Stimulated activated CD8-positive, alpha-beta memory T cell treated with anti-CD3 and anti-CD28 coated beads, Interleukin-7, amount 100 ng/mL, for 24 hours (primary cell): Measurements from ENCODE around the gene ZBTB43.
A peak's percentile ranks its signal among the peaks of the same experiment; 100 is the strongest.
"Not testable (repeated sequence)": the region's sequence is repeated elsewhere in the genome, so short reads cannot be mapped to it uniquely, and the experiment has no call there.

Source experiments
- DNase-seq: peaks from one replicate; pipeline ENCODE4 v3.0.0-alpha.2; 2020; ENCODE audit warnings: low read depth

Gene ZBTB43

DNA sequence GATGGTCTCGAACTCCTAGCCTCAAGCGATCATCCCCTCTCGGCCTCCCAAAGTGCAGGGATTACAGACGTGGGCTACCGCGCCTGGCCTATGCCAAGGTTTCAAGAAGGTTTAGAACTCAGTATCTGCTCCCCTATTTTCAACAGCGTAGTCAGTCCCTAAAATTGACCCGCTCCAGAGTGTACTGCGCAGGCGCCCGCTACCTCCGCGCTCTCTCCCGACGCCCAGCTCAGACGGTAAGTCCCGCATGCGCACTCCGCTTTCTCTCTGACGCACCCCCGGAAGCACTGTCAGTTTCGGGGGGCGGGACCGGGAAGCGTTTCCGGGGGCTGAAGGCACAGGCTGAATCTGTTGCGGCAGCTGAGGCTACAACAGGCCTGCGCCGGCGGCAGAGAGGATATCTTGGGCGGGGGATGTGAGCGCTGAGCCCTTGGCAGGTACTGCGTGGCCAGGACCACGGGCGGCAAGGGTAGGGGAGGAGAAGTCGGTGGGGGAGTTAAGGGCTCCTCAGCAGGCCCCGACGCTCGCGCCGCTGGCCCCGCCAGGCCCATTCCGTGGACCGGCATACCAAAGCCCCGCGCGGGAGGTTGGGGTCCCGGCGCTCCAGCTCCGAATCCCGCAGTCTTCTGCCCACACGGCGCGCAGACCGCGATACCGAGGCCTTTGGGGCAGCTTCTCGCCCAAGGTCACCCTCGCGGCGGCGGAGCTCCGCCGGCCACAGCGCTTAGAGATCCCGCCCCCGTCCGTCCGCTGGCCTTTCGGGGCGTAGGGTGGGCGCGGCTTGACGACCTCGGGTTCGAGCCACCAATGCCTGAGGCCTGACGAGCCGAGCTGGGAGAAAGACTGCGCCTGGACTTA lies at the start of gene ZBTB43:
Gene ZBTB43 (plus strand): TSS at position 345 of the 858 bp plus-strand sequence. CDS start 27,470 bp downstream, outside the sequence.
- peak; percentile 97 for DNase-seq

- DNase-seq: no peak
Measured at GRCh38 chr9:126755317-126755875, 49.4 kb upstream of the ZBTB43 start.

- DNase-seq: no peak
Measured at GRCh38 chr9:126756238-126756637, 48.6 kb upstream of the ZBTB43 start.

DNA sequence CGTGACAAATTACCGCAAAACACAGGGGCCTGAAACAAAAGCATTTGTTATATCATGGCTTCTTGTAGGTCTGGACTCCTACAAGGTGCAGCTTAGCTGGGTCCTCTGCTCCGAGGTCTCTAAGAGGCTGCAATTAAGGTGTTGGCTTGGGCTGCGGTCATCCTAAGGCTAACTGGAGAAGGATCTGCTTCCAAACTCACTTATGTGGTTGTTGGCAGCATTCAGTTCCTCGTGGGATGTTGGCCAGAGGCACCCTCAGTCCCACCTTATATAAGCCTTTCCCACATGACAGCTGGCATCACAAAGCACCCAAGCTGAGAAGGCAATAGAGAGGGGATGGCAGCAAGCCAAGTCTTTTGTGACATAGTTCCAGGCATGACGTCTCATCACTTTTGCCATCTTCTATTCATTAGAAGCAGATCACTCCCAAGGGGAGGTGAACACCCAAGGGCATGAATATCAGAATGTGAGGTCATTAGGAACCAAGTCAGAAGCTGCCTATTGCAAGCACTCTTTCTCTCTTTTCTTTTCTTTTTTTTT lies 47.9 kb upstream of the ZBTB43 start:
- no peak for DNase-seq

DNA sequence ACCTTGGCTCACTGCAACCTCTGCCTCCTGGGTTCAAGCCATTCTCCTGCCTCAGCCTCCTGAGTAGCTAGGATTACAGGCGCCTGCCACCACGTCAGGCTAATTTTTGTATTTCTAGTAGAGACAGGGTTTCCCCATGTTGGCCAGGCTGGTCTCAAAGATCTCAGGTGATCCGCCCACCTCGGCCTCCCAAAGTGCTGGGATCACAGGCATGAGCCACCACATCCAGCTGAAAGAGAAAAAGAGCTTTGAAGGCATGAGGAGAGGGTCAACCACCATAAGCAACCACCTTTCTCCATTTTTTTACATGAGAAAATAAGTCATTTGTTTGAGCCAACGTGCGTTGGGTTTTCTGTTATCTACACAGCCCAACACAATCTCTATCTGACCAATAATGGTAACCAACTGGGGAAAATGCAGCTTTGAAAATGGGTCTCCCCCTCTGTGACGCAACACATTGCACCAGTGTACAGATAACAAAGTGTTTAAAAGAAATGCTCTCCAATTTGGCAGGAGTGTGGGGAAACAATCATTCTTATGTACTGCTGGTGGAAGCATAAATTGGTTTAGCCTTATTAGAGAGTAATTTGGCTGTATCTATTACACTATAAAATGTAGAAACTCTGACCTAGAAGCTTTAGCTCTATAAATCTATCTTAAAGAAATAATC lies 45.8 kb upstream of the ZBTB43 start:
- no peak for DNase-seq

GRCh38 chr9:126761274-126761673 lies 43.6 kb upstream of the ZBTB43 start:
- no peak for DNase-seq

DNA sequence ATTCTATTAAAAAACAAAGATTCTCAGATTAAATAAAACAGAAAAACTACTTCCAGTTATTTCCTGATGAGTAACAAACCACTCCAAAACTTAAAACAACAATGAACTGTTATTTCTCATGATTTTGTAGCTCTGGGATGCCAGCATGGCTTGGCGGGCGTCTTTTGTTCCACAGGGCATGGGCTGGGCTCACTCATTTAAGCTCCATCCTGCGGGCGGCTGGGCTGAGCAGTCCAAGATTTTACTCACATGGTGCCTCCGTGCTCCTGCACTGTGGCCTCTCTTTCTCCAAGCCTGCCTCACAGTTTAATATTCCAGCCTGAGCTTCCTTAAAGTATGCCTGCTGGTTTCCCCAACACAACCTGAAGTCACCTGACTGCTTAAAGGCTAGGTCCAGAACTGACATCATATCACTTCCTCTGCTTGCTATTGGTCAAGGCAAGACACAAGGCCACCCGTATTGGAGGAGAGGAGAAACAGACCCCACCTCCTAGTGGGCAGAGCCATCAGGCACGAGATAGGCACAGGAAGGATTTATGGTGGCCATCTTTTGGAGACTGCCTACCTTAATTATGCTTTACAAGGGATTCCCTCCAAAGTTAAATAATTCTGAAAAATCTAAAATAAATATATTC lies 41.6 kb upstream of the ZBTB43 start:
- DNase-seq: no peak

DNA sequence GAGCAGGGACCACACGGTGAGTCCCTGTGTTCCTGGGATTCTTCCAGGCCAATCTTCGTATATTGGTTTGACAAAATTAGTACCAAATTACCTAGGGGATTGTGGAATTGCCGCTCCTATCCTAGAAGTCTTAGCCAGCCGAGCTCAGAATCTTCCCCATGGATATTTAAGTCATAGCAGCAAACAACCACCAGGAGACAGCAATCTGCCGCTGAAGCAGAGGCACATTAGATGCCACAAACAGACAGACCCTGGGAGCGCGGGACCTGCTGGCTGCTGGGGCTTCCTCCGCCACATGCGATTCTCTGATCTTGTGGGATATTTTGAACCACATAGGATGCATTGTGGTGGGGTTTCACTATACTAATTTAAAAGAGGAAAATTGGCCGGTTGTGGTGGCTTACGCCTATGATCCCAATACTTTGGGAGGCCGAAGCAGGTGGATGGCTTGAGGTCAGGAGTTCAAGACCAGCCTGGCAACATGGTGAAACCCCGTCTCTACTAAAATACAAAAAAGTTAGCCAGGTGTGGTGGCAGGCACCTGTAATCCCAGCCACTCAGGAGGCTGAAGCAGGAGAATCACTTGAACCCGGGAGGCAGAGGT lies 31.7 kb upstream of the ZBTB43 start:
- DNase-seq: no peak

DNA sequence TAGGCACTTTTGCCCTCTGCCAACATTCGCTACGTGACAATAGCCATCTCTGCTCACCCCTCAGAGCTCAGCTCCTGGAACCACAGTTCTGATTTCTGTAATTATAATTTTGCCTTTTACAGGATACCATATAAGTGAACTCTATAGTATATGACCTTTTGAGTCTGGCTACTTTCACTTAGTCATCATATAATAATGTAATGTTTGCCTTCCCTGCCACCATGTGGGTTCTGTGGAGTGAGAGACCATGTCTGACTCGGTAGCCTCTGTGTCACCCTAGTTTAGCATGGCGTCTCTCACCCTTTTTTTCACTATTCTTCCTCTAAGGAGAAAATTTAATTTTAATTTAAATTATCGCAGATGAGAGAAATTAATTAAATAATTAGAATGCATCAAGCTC lies 28.9 kb upstream of the ZBTB43 start:
- DNase-seq: no peak

DNA sequence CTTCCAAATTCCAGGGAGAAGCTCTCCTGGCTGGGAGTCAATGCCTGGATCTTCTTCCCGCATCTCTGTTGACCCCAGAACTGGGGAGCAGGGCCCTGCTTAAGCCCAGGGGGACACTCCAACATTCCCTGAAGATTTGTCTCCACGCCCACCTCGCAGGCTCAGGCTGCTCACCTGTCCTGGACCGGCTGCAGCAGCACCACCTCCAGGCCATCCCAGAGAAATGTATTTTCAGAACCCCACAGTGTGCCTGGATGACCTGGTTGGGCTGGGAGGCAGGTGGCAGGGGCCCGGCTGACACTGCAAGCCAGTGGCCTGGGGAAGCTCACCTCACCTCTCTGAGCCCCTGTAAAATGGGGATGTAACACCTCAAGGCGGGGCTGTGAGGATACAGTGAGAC lies 27.1 kb upstream of the ZBTB43 start:
- no peak for DNase-seq

DNA sequence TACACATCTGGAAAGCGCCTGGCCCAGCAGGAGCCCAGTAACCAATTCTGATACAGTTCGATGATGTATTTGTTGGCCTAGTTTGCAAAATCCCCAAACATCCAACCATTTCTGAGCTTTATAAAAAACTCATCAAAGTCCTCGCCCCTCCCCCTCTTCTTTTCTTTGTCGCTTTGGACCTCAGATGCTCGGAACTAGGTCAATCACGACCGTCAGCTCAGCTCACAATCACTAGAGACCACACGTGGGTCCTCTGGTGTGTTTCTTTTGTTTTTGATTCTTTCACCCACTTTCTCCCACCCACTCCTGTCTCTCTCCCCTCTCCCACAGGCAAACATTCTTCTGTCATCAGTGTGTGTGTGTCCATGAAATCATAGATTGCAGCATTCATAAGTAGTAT lies 26.7 kb upstream of the ZBTB43 start:
- DNase-seq: no peak

DNA sequence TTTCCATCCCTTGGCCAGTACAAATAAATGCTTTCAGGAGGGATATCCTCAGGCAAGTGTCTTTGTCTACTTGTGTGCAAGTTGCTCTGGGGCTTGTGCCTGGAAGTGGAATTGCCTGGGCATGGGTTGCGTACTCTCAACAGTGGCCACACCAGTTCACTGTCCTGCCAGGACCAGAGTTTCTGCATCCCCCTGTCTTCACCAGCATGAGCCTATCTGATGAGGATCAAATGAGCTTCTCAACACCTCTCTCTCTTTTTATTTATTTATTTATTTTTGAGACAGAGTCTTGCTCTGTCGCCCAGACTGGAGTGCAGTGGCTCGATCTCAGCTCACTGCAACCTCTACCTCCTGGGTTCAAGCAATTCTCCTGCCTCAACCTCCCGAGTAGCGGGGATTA lies 26.1 kb upstream of the ZBTB43 start:
- DNase-seq: not testable (repeated sequence)

DNA sequence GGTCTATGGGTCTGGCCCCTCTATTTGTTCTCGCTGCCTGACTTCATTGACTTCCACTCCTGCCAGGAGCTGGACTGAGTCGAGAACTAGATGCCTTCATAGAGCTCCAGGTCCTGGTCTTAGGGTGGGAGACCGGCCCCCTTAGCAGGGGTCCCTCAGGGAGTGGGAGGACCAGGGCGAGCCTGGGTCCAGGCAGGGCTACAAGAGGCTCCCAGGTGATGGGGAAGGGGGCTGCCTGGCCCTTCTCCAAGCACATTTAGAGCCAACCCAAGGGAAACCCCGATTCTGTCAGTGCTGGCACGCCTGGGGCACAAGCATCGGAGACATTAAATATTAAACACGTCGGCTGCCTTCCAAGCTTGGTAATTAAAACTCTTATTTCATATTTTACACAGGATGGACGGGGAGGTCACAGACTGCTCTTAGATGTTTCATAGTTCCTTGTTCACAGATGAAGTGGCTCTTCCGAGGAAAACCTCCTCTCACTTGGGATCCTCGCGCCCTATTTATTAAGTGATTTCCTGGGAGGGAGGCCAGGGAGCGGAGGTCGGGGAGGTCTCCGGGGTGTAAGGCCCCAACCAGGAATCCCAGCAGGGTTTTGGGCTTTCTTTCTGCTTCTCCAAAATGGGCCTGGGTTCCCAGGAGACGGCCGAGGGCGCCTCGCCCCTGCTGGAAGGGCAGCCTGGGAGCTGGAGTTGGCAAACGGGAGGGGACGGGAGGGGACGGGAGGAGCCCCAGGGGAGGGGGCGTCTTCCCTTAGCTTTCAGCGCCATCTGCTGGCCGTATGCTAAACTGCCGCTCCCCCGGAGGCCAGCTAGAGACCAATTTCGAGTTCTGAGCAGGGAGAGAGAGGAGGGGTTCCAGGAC lies 23.4 kb upstream of the ZBTB43 start:
- peak; percentile 83 for DNase-seq

DNA sequence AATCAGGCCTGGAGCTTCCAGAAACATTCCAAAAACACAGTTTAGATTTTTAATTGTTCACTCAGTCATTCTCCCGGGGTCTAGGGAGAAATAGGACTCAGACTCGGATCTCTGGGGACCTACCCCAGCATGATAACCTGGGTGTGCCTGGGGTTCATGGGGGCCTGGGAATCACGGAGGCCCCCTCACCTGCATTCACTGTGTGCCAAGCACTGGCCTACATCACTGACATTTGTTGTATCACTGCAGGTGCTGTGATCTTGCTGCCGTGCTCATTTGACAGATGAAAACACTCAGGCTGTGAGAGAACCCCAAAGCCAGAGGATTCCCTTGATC lies 22.8 kb upstream of the ZBTB43 start:
- DNase-seq: no peak

DNA sequence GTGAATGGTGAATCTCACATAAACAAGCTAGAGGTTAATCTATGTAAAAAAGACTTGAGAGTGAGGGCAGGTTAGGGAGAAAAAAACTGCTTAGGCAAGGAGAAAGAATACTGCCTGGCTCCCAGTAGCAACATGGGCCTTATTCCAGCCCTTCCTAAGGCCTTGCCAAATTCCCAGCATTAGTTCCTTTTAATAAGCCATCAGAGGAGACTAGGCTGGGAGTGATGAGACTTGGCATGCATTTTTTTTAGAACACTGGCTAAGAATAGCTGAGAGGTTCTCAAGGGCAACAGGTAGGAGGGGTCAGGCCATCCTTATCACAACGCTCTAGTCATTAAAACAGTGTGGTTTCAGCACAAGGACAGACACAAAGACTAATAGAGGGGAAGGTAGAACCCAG lies 20.9 kb upstream of the ZBTB43 start:
- DNase-seq: no peak

DNA sequence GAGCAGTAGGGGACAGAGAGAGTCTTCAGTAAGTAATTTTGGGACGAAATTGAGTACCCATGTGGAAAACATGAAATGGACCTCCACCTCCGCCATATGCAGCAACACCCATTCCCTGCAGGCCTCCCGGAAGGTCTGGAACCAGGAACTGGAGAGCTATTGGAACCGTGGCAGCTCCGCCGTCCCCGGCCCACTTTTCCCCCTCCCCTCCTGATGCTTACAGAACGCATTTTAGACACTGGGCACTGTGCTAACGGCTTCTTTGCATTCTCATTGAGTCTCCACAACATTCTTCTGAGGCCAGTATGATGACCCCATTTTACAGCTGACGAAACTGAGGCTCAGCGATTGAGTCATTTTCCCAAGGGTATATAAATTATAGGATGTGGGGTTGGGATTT lies 20.4 kb upstream of the ZBTB43 start:
- DNase-seq: no peak

DNA sequence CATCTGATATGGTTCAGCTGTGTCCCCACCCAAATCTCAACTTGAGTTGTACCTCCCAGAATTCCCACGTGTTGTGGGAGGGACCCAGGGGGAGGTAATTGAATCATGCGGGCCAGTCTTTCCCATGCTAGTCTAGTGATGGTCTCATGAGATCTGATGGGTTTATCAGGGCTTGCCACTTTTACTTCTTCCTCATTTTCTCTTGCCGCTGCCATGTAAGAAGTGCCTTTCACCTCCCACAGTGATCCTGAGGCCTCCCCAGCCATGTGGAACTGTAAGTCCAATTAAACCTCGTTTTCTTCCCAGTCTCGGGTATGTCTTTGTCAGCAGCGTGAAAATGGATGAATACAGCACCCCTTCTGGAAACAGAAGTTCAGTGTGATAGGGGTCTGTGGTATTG lies 20.0 kb upstream of the ZBTB43 start:
- not testable (repeated sequence) for DNase-seq

DNA sequence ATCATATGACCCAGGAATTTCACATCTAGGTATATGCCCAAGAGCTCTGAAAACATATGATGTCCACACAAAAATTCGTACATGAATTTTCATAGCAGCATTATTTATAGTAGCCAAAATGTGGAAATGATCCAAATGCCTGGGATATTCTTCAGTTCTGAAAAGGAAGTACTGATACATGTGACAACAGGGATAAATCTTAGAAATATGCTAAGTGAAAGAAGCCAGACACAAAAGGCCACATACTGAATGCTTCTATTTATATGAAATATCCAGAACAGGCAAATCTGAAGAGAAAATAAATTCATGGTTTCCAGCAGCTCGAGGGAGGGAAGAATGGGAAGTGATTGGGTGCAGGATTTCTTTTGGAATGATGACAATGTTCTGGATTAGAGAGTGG lies 16.8 kb upstream of the ZBTB43 start:
- no peak for DNase-seq

DNA sequence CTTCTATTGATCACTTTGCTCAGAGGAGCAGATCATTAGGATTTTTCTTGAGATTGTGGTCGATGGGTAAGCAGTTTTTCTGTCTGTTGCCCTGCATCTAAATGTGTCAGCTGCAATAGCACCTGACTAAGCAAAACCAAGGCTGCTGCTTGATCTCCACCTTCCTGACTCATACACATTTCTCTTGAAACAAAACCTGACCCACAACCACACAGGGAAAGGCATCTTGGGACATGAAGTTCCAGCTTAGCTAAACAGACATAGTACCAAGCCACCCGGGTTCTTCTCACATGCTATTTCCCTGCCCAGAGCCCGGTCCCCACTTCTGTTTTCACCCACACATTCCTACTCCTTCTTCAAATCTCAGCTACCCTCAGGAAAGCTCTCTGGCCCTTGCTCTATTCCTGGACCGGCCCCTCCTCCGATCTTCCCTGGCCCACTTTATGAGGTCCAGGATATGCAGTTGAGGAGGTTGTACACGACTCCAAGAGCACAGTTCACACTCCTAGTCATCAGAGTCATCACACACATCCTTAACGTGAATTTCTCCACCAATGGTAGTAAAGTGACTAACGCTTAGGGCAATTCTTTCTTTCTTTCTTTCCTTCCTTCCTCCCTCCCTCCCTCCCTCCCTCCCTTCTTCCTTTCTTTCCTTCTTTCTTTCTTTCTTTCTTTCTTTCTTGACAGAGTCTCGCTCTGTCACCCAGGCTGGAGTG lies 16.0 kb upstream of the ZBTB43 start:
- no peak for DNase-seq

GRCh38 chr9:126790561-126790960 lies 14.3 kb upstream of the ZBTB43 start:
- DNase-seq: no peak
